Fibroblast of pulmonary artery (primary cell): ENCODE data around the gene ZCCHC3.
A peak's percentile ranks its signal among the peaks of the same experiment; 100 is the strongest.

Experiments
- DNase-seq: peaks from one replicate; pipeline ENCODE4 v3.0.0-alpha.2; 2010; ENCODE audit warnings: low read depth
- H3K4me3 ChIP-seq: replicated peaks from 2 replicates; pipeline ENCODE4 v1.5.1; 2011; ENCODE audit warnings: low read depth, mild to moderate bottlenecking, control low read depth, low read length, moderate library complexity
- CTCF ChIP-seq: IDR thresholded peaks from 2 replicates; pipeline ENCODE4 v1.5.1; 2011; ENCODE audit warnings: mild to moderate bottlenecking, control low read depth, low read length, inconsistent platforms; ENCODE audit errors: missing control alignments

The ZCCHC3 gene

DNA sequence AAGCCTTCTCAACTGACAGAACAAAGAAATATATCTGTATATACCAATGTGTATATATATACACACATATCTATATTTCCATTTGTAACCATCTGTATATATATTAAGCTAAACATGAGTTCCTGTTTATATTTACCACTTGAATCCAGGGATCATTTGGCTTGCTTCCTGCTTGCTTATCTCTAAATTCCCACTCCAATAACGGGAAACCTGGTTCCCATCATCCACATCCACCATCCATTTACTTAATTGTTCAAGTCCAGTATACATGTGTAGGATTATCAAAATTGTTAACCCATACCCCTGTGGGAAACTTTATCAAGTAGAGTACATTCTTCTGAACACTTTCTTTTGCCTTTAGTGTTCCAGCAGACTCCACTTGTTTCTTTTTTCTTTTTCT, 15.5 kb downstream of the ZCCHC3 start:
- TF ChIP-seq CTCF = no peak
- no peak for DNase-seq
- no peak overlapping the region for H3K4me3 ChIP-seq

DNA sequence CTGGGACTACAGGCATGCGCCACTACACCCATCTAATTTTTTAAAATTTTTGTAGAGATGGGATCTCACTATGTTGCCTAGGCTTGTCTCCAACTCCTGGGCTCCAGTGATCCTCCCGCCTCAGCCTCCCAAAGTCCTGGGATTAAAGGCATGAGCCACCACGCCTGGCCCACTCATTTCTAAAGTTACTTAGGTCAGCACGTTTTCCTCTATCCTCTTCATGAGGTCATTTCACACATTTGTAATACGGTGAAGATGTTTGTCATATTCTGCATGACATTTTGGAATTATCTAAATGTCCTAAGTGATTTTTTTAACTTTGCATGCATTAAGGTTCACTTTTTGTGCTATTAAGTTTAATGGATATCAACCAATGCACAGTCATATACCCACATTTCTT, 16.0 kb downstream of the ZCCHC3 start:
- H3K4me3 ChIP-seq = no peak overlapping the region
- no peak for DNase-seq
- no peak for TF ChIP-seq CTCF

- TF ChIP-seq CTCF = no peak
- DNase-seq = peak; percentile 70
- H3K4me3 ChIP-seq = no peak overlapping the region
Observed at GRCh38 chr20:313948-314347, 16.6 kb downstream of the ZCCHC3 start.

DNA sequence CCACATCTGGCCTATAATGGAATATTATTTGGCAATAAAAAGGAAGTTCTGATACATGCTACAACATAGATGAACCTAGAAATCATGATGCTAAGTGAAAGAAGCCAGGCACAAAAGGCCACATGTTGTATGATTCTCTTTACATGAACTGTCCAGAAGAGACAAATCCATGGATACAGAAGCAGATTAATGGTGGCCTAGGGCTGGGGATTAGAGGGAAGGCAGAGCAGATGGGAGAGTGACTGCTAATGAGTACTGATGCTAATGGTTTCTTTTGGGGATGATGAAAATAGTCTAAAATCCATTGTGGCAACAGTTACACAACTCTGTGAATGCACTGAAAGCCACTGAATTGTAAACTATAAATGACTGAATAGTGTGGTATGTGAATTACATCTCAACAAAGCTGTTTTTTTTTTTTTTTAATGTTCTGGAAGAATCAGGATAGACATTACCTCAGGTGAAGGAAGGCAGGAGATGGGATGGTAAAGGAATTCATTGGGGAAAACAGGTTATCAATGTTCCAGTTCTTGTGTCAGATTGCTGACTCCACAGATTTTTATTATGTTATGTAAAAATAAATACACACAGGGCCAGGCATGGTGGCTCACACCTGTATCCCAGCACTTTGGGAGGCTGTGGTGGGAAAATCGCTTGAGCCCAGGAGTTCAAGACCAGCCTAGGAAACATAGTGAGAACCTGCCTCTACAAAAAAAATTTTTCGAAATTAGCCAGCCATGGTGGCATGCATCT, 19.1 kb downstream of the ZCCHC3 start:
- DNase-seq = no peak
- TF ChIP-seq CTCF = no peak
- H3K4me3 ChIP-seq = no peak overlapping the region

DNA sequence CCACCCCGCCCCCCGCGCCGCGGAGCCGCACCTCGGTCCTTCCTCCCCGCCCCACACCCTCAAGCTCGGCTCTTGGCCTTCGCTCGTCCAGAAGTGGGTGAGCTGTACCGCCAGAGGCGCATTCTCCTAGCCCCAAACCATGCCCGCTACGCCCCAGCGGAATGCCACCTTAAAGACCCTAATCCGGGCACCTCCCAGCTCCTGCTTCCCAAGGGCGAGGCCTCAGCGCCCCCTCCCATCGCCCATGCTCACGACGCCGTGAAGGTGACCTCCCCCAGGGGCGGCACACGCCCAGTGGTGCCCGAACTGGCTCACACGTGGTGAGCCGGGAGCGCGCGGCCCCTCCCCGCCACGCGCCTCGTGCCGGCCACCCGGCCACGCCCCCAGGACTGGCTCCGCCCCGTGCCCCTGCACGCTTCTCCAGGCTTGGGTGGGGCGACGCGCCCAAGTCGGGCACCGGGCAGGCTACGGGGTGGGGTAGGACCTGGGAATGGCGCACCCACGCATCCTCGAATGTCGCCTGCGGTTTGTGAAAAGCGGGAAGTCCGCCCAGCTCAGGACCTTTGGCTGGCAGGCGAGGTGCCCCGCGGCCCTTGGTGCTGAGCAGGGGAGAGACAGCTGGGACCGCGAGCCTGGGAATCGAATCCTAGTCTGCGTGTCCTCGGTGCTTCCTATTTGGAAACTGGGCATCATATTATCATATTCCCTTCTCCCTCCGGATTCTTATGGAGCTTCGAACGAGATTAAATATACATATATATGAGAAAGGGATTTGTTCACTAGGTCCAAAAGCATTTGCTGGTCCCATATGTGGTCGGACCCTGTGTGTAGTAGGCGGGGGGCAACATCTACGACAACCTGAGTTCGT, 27.0 kb downstream of the ZCCHC3 start:
- TF ChIP-seq CTCF = peak; percentile 46
- peak; percentile 84 for DNase-seq
- peak overlapping the region; percentile 83 for H3K4me3 ChIP-seq

- DNase-seq = peak; percentile 92
- peak within 1 kb of the TSS; percentile 83 for H3K4me3 ChIP-seq
- no peak for TF ChIP-seq CTCF
Observed at GRCh38 chr20:325045-325888, 27.9 kb downstream of the ZCCHC3 start, which contains the start of gene SOX12. SOX12 (plus strand) TSS chr20:325552; CDS start chr20:325925, 373 bp downstream.
